WERI-Rb-1 (cell line): ENCODE measurements around the gene KRTAP16-1.

Experiments
- DNase-seq: peaks from one replicate; pipeline ENCODE4 v3.0.0-alpha.2; 2020
- H3K27ac ChIP-seq: fragments of 250-450 bp; sonication (Bioruptor Pico); 2 replicates; pipeline ENCODE4 v1.5.1; 2020; ENCODE audit warnings: mild to moderate bottlenecking, moderate library complexity
- H3K27me3 ChIP-seq: fragments of 250-450 bp; sonication (Bioruptor Pico); 2 replicates; pipeline ENCODE4 v1.5.1; 2021; ENCODE audit warnings: mild to moderate bottlenecking, low read depth, moderate library complexity; ENCODE audit not compliant: insufficient read depth, severe bottlenecking
- H3K36me3 ChIP-seq: fragments of 250-450 bp; sonication (Bioruptor Pico); 2 replicates; pipeline ENCODE4 v1.5.1; 2020; ENCODE audit warnings: mild to moderate bottlenecking, moderate library complexity
- H3K4me3 ChIP-seq: 2 replicates; pipeline ENCODE4 v1.5.1; 2011; ENCODE audit warnings: low read depth, mild to moderate bottlenecking, control low read depth, low read length
- H3K9me3 ChIP-seq: fragments of 250-450 bp; sonication (Bioruptor Pico); 2 replicates; pipeline ENCODE4 v1.5.1; 2021; ENCODE audit warnings: mild to moderate bottlenecking, moderate library complexity; ENCODE audit not compliant: severe bottlenecking
- CTCF ChIP-seq: IDR thresholded peaks from 2 replicates; pipeline ENCODE4 v1.5.1; 2011; ENCODE audit warnings: low read depth, mild to moderate bottlenecking, control low read depth, inconsistent platforms, low read length

Gene KRTAP16-1

GRCh38 chr17:41326173-41327145 is 17.4 kb upstream of the KRTAP16-1 start:
- Histone ChIP-seq H3K4me3 (no peak overlapping the region), H3K9me3 (no peaks in the 10 kb centered on the region), H3K27me3 (peaks cover 92% of the 10 kb centered on the region), H3K36me3 (no peaks in the 10 kb centered on the region), H3K27ac (no peak overlapping the region)
- TF ChIP-seq CTCF: no peak
- DNase-seq: no peak

GRCh38 chr17:41325611-41326010 is 16.5 kb upstream of the KRTAP16-1 start:
- Histone ChIP-seq H3K27ac (no peak overlapping the region), H3K36me3 (no peaks in the 10 kb centered on the region), H3K9me3 (peaks cover 4% of the 10 kb centered on the region), H3K4me3 (no peak overlapping the region), H3K27me3 (peaks cover 92% of the 10 kb centered on the region)
- DNase-seq: no peak
- no peak for TF ChIP-seq CTCF

GRCh38 chr17:41325126-41325525 is 16.0 kb upstream of the KRTAP16-1 start:
- Histone ChIP-seq H3K27ac (no peak overlapping the region), H3K4me3 (no peak overlapping the region), H3K9me3 (peaks cover 9% of the 10 kb centered on the region), H3K27me3 (peaks cover 92% of the 10 kb centered on the region), H3K36me3 (no peaks in the 10 kb centered on the region)
- no peak for DNase-seq
- no peak for TF ChIP-seq CTCF

- no peak for DNase-seq
- TF ChIP-seq CTCF: peak; percentile 57
- H3K9me3 ChIP-seq: peaks cover 16% of the 10 kb centered on the region
Measured at GRCh38 chr17:41324180-41325075, 15.3 kb upstream of the KRTAP16-1 start.

GRCh38 chr17:41322903-41323895 is 14.1 kb upstream of the KRTAP16-1 start:
- H3K27me3 ChIP-seq: peaks cover 92% of the 10 kb centered on the region
- H3K36me3 ChIP-seq: no peaks in the 10 kb centered on the region
- H3K4me3 ChIP-seq: no peak overlapping the region
- TF ChIP-seq CTCF: no peak
- no peak for DNase-seq
- H3K27ac ChIP-seq: no peak overlapping the region
- H3K9me3 ChIP-seq: peaks cover 18% of the 10 kb centered on the region

More at GRCh38 chr17:41324180-41325075, 15.3 kb upstream of the KRTAP16-1 start:
- no peak overlapping the region for H3K27ac ChIP-seq
- H3K4me3 ChIP-seq: no peak overlapping the region
- no peaks in the 10 kb centered on the region for H3K36me3 ChIP-seq
- peaks cover 94% of the 10 kb centered on the region for H3K27me3 ChIP-seq
